Measurements from ENCODE around the gene TTC28. TPM values are rescaled to one million over a fixed set of nuclear protein-coding genes. Genes with fewer than 3 reads are reported as not detected.

TTC28 gene
- total and polyA plus RNA-seq, 10 of the 15 experiments (the other 5 are each of a cell fraction or from before 2014, with no cell fraction given), result 0.15 to 8.4 (median 1.4) TPM

- H3K9ac ChIP-seq (ENCODE audit: control insufficient read depth, insufficient read depth, low read length), result no peak overlapping the region
- H3K36me3 ChIP-seq (ENCODE audit: control insufficient read depth in 2 of 2, insufficient read depth in 2 of 2, low read length in 1 of 2), result no peaks in the 10 kb centered on the region
- 4% methylated on average over 1 of the region's 1 CpG for WGBS (ENCODE audit: insufficient coverage, insufficient replicate concordance, low lambda C conversion rate, missing lambda C conversion rate)
- no peak for TF ChIP-seq CHD2 (IDR thresholded peaks at IDR 0.05; ENCODE audit: borderline replicate concordance, low read depth, low read length)
- no peak for TF ChIP-seq NR2F1 (conservative IDR thresholded peaks at IDR 0.05)
- no peak for TF ChIP-seq MLLT1 (IDR thresholded peaks at IDR 0.05)
- no peak for TF ChIP-seq RFX5 (IDR thresholded peaks at IDR 0.05; ENCODE audit: low read depth, low read length)
- no peak for TF ChIP-seq EP300 (IDR thresholded peaks at IDR 0.05; ENCODE audit: borderline replicate concordance in 1 of 2, control insufficient read depth in 1 of 2, low read depth in 2 of 2, low read length in 2 of 2)
- no peak for TF ChIP-seq ZNF622 (IDR thresholded peaks at IDR 0.05)
- TF ChIP-seq NFYB (IDR thresholded peaks at IDR 0.05; ENCODE audit: insufficient read depth, low read depth, low read length), result no peak
- TF ChIP-seq BRCA1 (IDR thresholded peaks at IDR 0.05; ENCODE audit: low read depth, low read length), result no peak
- TF ChIP-seq, protein P1, sequence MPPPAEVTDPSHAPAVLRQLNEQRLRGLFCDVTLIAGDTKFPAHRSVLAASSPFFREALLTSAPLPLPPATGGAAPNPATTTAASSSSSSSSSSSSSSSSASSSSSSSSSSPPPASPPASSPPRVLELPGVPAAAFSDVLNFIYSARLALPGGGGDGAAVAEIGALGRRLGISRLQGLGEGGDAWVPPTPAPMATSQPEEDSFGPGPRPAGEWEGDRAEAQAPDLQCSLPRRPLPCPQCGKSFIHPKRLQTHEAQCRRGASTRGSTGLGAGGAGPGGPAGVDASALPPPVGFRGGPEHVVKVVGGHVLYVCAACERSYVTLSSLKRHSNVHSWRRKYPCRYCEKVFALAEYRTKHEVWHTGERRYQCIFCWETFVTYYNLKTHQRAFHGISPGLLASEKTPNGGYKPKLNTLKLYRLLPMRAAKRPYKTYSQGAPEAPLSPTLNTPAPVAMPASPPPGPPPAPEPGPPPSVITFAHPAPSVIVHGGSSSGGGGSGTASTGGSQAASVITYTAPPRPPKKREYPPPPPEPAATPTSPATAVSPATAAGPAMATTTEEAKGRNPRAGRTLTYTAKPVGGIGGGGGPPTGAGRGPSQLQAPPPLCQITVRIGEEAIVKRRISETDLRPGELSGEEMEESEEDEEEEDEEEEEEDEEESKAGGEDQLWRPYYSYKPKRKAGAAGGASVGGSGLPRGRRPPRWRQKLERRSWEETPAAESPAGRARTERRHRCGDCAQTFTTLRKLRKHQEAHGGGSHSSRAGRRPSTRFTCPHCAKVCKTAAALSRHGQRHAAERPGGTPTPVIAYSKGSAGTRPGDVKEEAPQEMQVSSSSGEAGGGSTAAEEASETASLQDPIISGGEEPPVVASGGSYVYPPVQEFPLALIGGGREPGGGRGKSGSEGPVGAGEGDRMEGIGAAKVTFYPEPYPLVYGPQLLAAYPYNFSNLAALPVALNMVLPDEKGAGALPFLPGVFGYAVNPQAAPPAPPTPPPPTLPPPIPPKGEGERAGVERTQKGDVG (CRISPR knock-in tag; IDR thresholded peaks at IDR 0.05), result no peak
- no peak for TF ChIP-seq ZBTB33 (IDR thresholded peaks at IDR 0.05)
- no peak for TF ChIP-seq ZNF217 (IDR thresholded peaks at IDR 0.05)
- no peak for TF ChIP-seq PML (IDR thresholded peaks at IDR 0.05; ENCODE audit: low read length)
- TF ChIP-seq MAX (IDR thresholded peaks at IDR 0.05; ENCODE audit: low read depth, low read length), result no peak
- TF ChIP-seq, protein P2, sequence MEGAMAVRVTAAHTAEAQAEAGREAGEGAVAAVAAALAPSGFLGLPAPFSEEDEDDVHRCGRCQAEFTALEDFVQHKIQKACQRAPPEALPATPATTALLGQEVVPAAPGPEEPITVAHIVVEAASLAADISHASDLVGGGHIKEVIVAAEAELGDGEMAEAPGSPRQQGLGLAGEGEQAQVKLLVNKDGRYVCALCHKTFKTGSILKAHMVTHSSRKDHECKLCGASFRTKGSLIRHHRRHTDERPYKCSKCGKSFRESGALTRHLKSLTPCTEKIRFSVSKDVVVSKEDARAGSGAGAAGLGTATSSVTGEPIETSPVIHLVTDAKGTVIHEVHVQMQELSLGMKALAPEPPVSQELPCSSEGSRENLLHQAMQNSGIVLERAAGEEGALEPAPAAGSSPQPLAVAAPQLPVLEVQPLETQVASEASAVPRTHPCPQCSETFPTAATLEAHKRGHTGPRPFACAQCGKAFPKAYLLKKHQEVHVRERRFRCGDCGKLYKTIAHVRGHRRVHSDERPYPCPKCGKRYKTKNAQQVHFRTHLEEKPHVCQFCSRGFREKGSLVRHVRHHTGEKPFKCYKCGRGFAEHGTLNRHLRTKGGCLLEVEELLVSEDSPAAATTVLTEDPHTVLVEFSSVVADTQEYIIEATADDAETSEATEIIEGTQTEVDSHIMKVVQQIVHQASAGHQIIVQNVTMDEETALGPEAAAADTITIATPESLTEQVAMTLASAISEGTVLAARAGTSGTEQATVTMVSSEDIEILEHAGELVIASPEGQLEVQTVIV (IDR thresholded peaks at IDR 0.05; ENCODE audit: borderline replicate concordance, partially characterized antibody), result no peak
- H3K79me2 ChIP-seq (ENCODE audit: control insufficient read depth, insufficient read depth, low read length), result no peaks in the 10 kb centered on the region
- no peak overlapping the region for H3K4me3 ChIP-seq
- ChIA-PET POLR2A (no interaction called here), RAD21 (ENCODE audit: unreplicated experiment) (no interaction called here), CTCF (no interaction called here), SMC1A (ENCODE audit: uncharacterized antibody, unreplicated experiment) (no interaction called here)
- intact Hi-C loops (cut with micrococcal nuclease; ENCODE audit: unreplicated experiment) (no loop called here), in situ Hi-C loops (cut with MboI) (no loop called here)
- no peaks in the 10 kb centered on the region for H3K4me1 ChIP-seq (ENCODE audit: control insufficient read depth, insufficient read depth, low read length)
- no peak for ATAC-seq
- peaks cover 0 to 5% of the 10 kb centered on the region in 2 experiments; a peak in 2 of 4 replicates for H3K27me3 ChIP-seq (replicated peaks in 1 of 2; ENCODE audit: control insufficient read depth in 2 of 2, insufficient read depth in 2 of 2, low read length in 1 of 2)
- BruUV-seq (replicated peaks), result no TSS peak
- no peaks in the 10 kb centered on the region for H4K20me1 ChIP-seq (ENCODE audit: control insufficient read depth, insufficient read depth)
- H3K27ac ChIP-seq (ENCODE audit: control insufficient read depth, insufficient read depth), result no peak overlapping the region
- no peak overlapping the region for H3K4me2 ChIP-seq (ENCODE audit: control insufficient read depth, insufficient read depth)
- H3K9me3 ChIP-seq (replicated peaks; ENCODE audit: control insufficient read depth, insufficient read depth, low read length), result no peaks in the 10 kb centered on the region
- no peak for FAIRE-seq
- no peak overlapping the region for H2AFZ ChIP-seq (ENCODE audit: control insufficient read depth, low read depth, low read length)
- no peak for DNase-seq (ENCODE audit: low read depth, low spot score)
These were observed 555.5 kb downstream of the TTC28 start for GRCh38 chr22:28123989-28124766.

All from GM12878 (cell line).